GM18519 (cell line): ENCODE data around the gene UXS1.

Experiments
- ATAC-seq: cut with Tn5 transposase; IDR thresholded peaks from one replicate; pipeline ENCODE4 v1.9.1; 2021; ENCODE audit warnings: mild to moderate bottlenecking, moderate library complexity; ENCODE audit not compliant: unreplicated experiment, low FRiP score

The UXS1 gene

DNA sequence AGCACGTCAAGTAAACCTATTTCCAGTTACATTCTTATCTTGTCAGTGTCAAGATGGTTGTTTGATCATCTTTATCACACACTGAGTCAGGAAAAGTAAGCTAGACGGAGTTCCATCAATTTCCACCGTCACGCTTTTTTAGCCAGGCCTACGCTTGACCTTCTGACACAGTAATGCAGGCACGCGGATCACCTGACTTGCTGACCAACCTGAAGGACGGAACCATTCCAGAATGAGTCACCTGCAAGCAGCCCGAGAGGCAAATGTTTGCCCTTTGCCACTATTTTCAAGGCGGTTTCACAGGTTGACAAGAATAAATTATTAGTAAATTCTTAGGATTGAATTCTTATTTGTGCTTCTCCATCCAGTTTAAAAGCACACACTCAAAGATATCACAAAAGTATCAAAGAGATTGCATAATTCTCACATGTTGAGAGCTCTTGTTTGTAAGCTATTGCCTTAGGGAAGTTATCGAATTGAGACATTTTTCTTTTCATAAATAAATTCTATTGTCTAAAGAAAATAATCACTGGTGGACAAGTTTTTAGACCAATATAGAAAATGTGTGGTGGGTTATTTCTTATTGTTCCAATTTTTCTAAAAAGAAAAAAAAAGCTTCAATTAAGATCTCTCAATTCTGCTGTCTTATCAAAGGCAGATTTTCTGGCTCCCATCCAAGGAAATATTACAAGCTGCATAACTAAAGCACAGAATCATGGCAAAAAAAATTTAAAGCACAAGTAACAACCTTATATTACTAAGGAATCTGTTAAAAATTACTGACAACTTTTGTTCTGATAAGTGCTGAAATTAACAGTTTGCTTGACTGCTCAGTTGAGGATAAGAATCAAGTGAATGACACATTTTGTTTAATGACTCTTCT, 31.9 kb downstream of the UXS1 start:
- ATAC-seq: no peak

DNA sequence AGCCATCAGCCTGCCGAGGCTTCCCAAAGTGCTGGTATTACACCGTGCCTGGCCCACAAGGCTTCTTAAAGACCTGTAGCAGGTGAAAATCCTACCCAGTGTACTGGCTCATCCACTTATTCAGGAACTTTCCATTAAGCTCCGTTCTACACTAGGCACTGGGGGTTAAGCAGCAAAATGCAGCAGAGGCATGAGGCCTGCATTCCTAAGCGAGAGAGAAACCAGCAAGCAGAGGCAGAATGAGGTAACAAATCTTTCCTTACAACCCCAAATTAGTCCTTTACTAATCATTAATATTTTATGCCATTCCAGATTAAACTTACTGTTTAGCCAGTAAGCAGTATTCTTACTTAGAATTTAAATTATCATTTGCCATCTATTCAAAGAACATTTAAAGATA, 32.8 kb downstream of the UXS1 start:
- no peak for ATAC-seq

DNA sequence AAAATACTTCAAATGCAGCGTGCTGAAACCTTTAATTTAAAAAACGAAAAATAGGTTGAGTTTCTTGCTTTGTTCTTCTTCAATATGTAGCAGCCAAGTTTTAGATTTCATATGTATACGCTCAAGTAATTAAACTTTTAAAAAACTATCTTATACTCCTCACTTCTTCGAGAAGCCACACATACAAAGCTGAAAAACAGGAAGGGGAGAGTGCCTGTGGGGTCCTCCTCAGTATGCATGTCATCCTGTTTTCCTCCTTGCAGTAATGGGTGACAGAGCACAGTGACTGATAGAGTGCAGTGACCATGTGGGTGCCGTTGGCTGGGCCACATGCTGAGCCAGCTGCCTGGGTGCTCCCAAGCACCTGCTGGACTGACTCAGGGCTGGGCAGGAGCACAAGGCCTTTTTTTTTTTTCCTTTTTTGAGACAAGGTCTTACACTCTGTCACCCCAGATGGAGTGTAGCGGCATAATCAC, 33.3 kb downstream of the UXS1 start:
- ATAC-seq: no peak

DNA sequence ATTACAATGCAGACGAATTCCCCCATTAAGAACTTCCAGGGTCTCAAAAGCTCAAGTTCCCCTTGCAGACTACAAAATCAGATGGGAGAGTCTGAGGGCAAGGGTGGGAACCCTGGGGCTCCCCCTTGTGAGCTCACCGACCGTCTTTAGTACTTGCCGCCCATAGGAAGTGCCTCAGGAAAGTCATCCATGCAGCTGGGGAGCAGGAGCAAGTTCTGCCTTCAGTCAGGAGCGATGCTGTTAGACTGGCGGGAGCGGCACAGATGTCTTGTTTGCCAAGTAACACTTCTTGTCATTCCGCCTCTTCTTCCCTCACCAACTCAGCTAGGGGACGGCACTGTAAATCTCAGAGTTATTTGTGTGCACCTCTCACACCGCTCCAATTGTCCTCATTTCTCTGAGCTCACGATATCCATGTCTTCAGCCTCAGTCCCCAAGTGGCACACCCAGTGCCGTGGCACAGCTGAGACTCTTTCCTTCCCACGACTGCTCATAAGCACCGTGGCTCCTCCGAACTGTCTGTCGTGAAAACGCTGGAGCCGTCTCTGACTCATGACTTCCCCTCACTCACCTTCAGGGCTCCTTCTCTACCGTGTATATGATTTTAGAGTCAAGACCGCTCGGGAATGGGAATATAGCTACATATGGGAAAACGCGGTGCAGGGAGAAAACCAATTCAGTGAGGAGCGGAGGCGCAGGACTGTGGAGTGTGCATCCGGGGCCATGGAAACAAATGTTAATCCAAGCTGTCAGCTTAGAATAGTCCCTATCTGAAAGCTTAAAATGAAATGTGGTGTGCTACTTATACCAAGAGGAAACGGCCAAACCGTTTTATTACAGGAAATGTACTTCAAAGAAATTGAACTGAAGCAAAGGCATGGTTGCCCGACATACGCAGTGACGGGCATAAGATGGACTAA, 34.0 kb downstream of the UXS1 start:
- ATAC-seq: no peak

DNA sequence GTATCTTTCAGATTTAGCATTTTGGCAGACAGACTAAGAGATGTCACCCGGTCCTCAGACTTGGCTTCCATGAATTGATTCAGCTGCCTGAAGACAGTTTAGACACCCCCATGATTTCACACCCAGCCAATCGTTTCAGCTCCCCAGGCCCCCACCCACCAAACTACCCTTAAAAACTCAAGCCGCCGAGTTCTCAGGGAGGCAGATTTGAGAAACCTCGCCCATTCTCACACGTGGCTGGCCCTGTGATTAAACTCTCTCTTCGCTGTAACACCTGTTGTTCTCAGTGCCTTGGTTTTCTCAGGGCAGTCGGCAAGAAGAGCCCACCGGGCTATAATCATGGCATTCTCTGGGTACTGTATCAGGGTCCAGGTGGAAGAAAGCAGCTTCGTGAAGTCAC, 35.2 kb downstream of the UXS1 start:
- ATAC-seq: no peak

DNA sequence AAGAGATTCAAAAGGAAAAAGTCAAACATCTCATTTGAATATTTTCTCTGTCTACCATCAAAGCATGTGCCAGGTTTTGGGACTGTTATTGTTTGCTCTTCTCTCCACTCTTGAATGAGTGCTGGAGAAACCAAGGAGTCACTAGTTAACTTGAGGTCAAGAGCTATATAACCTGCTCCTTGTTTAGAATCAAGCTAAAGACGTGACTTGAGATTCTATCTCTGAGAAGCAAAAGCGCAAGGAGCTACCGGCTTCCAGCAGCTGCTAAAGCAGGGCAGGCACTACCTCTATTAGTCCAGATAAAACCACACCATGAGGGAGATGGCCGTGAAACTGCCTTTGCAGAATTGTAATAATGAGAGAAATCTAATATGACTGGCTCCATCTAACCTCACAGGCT, 36.0 kb downstream of the UXS1 start:
- ATAC-seq: no peak

DNA sequence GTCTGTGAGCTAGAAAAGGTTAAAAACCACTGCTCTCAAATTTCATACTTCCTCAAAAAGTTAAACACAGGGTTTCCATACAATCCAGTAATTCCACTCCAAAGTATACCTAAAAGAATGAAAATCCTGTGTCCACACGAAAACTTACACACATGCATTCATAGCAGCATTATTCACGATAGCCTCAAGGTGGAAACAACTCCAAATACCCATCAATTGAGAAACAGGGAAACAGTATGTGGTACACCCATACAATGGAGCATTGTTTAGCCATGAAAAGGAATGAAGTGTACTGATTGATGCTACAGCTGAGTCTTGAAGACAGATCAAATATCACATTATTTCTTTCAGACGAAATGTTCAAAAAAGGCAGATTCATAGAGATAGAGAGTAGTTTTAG, 36.7 kb downstream of the UXS1 start:
- no peak for ATAC-seq

DNA sequence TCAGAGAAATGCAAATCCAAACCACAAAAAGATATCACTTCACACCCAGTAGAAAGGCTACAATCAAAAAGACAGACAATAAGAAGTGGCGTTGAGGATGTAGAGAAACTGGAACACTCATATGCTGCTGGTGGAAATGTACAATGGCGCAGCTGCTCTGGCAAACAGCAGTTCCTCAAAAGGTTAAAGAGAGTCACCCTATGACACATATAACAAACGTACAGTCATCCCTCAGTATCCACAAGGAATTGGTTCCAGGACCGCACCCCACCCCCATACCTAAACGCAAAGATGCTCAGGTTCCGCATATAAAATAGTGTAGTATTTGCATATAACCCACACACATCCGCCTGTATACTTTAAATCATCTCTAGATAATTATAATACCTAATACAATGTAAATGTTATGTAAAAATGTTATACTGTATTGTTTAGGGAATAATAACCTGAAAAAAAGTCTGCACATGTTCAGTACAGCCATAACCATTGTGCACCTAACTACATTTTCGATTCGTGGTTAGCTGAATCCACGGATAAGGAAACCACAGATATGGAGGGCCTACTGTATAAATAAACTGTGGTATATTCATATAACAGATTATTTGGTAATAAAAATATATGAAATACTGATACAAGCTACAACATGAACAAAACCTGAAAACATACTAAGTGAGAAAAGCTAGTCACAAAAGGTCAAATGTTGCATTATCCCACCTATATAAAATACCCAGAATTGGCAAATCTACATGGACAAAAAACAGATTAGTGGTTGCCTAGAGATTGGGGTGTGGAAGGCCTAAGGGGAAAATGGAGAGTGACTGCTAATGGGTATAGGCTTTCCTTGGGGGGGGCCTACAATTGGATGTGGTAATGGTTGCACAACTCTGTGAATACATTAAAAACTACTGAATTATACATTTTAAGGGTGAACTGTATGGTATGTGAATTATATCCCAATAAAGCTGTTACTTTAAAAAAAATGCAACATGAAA, 37.5 kb downstream of the UXS1 start:
- no peak for ATAC-seq

DNA sequence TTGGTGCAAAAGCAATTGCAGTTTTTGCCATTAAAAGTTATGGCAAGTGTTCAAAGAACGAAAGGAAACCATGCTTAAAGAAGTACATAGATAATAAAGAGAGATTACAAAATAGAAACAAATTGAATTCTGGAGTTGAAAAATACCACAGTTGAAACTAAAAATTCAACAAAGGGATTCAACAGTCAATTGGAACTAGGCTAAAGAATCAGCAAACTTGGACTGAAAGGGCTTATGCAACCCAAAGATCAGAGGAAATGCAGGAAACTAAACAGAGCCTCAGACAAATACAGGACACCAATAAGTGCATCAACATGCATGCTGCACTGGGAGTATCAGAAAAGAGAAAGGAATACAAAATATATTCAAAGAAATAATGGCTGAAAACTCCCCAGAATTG, 40.3 kb downstream of the UXS1 start:
- ATAC-seq: no peak

DNA sequence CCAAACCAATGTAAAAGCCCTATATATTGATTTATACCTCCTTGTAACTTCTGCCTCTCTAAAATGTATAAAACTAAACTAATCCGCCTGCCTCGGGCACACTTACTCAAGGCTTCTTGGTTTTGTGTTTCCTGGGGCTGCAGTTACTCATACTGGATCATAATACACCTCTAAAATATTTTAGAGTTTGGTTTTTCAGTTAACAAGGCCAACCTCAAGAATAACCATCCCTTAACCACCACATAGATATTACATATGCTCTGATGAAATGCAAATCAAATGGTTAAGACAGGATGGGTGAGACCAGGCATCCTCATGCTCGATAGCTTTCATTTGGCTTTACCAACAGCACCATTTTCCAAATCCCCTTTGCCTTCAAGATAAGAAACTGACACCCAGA, 46.4 kb downstream of the UXS1 start:
- no peak for ATAC-seq

DNA sequence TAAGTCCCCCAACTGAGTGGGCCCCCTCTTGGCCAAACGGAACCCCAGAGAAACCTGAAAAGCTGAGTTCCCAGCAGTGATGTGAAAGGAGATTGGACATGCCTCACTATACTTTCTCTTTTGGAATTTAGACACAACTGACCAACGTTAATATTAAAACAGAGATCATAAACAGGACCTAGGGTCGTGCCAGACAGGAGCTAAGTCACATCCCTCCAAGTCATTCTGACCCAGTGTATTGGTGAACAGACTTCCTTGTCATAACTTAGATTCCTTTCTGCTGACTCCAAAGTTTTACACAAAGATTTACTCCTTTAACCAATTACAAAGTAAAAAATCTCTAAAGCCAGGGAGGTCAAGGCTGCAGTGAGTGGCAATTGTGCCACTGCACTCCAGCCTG, 46.9 kb downstream of the UXS1 start:
- no peak for ATAC-seq

DNA sequence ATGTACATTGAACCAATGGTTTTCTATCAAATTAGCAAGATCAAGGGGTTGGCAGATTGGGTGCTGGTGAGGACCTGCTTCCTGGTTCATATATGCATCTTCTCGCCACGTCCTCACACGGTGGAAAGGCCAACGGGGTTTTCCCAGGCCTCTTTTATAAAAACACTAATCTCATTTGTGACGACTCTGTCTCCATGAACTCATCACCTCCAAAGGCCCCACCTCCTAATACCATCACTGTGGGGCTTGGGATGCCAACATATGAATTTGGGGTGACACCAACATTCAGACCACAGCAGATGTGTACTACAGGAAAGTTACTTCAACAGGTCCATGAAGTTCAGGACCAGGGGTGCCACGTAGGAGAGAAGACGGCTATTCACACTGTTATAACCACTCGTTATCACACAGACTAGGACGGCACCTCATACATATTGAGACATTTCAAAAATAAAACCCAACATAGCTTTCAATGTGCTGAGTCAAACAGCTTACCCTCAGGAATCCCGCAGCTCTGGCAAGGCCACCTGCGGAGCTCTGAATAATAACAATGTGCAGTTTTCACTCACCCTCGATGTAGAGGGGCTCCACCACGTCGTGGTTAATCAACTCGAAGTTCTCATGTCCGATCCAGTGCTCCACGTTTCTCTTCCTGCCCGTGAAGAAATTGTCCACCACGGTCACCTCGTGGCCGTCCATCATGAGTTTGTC, 49.3 kb downstream of the UXS1 start:
- no peak for ATAC-seq

DNA sequence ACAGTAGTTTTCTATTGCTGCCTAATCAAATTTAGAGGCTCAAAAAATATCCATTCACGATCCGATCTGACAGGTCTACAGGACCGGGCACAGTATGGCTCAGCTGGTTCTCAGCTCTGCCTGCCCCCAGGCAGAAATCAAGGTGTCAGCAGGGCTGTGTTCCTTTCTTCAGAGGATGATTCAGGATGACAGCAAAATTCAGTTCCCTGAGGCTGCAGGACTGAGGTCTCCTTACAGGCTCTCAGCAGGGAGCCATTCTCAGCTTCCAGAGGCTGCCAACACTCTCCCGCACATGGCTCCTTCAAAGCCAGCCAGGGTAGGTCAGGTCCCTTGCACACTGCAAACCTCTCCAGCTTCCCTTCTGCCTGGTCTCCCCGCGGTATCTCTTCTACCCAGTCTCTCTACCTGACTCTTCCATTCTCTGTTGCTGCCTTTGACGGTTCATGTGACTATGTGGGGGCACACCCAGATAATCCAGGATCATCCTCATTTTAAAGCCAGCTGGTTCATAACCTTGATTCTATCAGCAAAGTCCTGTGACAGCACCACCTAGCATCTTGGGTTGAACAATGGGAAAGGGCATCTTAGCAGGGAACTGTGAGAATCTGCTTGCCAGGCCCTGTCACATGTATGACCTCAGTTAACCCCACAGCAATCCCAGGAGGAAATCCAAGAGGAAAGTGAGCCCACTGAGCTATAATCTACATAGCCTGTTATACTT, 50.4 kb downstream of the UXS1 start:
- ATAC-seq: no peak

DNA sequence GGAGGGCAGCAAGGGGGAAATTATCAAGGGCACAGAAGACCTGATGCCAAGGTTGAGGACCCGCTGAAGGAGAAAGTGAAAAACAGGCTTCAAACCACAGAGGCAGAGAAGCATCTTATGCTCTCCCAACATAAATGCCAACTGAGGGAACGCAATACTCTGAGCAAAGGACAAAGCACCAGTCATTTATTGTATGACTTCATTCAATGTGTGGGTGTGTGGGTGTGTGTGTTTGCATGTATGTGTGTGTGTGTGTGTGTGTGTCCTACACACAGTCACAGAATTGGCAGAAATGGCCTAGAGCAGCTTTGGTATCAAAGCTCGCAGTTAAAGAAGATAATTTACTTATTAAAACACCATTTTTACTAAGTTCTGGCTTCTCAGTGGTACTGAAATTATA, 51.4 kb downstream of the UXS1 start:
- no peak for ATAC-seq

DNA sequence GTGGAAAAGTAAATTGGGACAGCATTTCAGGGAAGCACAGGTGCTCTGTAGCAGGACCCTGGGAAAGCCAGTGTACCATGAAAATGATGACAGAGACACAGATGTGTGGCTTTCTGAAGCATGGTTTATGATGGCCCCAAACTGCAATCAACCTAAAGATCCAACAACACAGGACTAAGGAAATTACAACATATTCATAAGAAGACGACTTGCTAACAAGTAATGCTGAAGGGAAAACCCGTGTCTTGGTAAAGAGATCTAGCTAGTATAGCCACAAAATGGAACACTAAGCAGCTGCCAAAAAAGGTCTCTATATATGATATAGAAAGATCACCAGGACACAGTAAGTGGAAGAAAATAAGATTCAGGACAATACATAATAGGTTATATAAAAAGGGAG, 53.2 kb downstream of the UXS1 start:
- no peak for ATAC-seq

DNA sequence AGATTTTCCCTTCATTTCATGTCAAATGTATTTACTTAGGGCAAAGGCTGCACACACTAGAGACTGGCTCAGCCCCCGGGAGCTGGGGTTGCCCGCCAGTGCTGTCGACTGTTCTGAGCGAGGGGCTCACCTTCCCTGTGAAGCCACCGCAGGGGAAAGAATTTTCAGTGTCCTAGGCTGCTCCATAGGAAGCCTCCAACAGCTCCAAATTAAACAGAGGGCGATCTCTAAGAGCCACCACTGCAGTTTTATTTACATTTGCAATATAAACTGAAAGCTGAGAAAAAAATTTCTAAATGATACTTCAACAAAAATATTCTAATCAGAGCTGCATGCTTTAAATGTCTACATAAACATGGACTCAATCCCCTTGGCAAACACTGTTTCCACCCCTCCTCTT, 54.0 kb downstream of the UXS1 start:
- no peak for ATAC-seq

DNA sequence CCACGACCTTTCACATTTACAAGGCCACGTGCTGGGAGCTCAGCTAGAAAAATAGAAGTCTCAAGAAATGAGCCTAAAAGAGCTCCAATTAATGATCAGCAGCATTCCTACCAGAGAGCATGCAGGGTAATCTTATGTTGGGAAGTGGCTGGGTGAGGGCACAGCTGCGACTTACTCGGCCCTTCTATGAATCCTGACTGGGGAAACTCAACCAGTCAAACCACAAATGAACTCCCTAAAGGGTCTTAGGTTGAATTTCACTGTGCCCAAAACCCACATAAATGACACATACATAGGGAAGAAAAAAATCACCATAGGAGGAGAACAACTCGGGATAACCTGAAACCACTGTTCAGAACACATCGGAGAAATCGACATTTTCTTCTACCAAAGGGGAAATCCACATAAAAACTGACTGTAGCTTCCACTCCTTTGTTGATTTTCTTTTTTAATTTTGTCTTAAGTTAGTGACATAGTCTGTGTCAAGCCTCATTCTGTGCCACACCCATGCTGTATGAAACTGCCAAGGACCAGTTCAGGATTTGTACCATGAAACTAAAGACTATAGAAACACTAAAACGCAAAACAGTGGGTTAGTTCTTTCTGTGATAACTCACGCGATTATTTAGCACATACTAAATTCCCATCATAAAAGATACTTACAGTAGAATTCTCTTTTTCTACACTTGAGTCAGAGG, 54.7 kb downstream of the UXS1 start:
- ATAC-seq: no peak

DNA sequence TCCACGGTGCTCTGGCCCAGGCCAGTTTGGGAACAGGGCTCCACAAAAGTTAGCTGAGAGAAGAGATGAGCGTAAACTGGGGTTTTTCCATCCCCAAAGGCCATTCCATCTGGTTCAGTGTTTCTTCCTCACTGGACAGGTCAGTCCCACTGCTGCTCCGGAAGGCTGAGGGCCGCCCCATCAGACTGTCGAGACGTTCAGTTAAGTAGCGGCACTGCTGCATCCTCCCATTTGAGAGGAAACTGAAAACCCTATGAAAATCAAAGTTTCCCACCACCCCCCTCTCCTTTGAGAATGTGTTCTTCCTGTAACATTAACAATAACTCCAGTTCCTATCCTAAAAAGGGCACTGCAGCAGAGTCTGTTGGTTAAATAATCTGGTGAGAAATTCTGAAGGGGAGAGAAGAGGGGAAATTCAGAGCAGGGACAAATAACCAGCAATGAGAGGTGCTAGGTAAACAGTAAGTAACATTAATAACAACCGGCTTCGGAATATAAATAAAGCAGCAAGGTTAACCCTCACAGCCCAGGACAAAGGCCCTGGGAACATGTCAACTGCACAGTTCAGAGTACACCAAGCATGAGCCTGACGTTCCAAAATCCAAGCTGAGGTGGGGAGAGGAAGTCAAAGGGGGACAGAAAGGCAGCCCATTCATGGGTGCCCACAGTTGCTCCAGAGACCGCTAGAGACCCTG, 55.4 kb downstream of the UXS1 start:
- ATAC-seq: no peak
